GM12878 (cell line): ENCODE measurements around the gene ISL2. TPM values are rescaled to one million over a fixed set of nuclear protein-coding genes. Genes with fewer than 3 reads are reported as not detected.

Experiments used
- ATAC-seq: fragments of 200-7000 bp; cut with Tn5 transposase; 3 replicates; pipeline ENCODE4 v1.9.1; 2020; ENCODE audit warnings: mild to moderate bottlenecking, moderate library complexity
- BruUV-seq: library from RNA; stranded (reverse); fragments of 400-500 nt; replicated peaks from 2 replicates; lab custom pipeline; 2021; lab: Mats Ljungman, UMichigan
- CTCF ChIA-PET: fragments of 300-600 bp; sonication (Branson Sonifier 250); formaldehyde crosslinking; extraction: SDS; loops from one replicate; lab custom pipeline; 2021; ENCODE audit warnings: inconsistent platforms; lab: Yijun Ruan, JAX
- POLR2A ChIA-PET: fragments of 350-600 bp; formaldehyde crosslinking; extraction: SDS; loops from one replicate; lab custom pipeline; 2021; ENCODE audit warnings: inconsistent platforms; lab: Charles Lee
- RAD21 ChIA-PET: fragments of 300-600 bp; sonication (Branson Sonifier 250); formaldehyde crosslinking; loops from one replicate; lab custom pipeline; 2023; ENCODE audit warnings: antibody characterized with exemption; ENCODE audit not compliant: unreplicated experiment; lab: Charles Lee
- SMC1A ChIA-PET: fragments of 300-600 bp; sonication (Branson Sonifier 250); formaldehyde crosslinking; loops from one replicate; lab custom pipeline; 2023; ENCODE audit not compliant: unreplicated experiment, uncharacterized antibody; lab: Charles Lee
- DNase-seq: peaks from one replicate; pipeline ENCODE4 v3.0.0-alpha.2; 2011; ENCODE audit warnings: low read depth, low spot score
- FAIRE-seq: peaks from 3 replicates; lab custom pipeline; 2011; peaks lifted over from hg19 to GRCh38; lab: Jason Lieb, UNC
- H2AFZ ChIP-seq: 2 replicates; pipeline ENCODE4 v1.6.0; 2011; ENCODE audit warnings: low read depth, low read length, control low read depth; ENCODE audit not compliant: control insufficient read depth
- H3K27ac ChIP-seq: 2 replicates; pipeline ENCODE4 v1.5.1; 2011; ENCODE audit warnings: control low read depth; ENCODE audit not compliant: control insufficient read depth, insufficient read depth
- H3K27me3 ChIP-seq, 2 experiments: replicated peaks in 1 of 2; 2 replicates each; pipeline versions ENCODE4 v1.6.0 to v1.6.1; 2011; ENCODE audit warnings: low read length in 1 of 2; ENCODE audit not compliant: control insufficient read depth in 2 of 2, insufficient read depth in 2 of 2
- H3K36me3 ChIP-seq, 2 experiments: 2 replicates each; pipeline ENCODE4 v1.5.1; 2011; ENCODE audit warnings: low read length in 1 of 2; ENCODE audit not compliant: control insufficient read depth in 2 of 2, insufficient read depth in 2 of 2
- H3K4me1 ChIP-seq: 2 replicates; pipeline ENCODE4 v1.6.1; 2011; ENCODE audit warnings: mild to moderate bottlenecking, low read length, moderate library complexity, mixed read lengths; ENCODE audit not compliant: control insufficient read depth, insufficient read depth
- H3K4me2 ChIP-seq: 2 replicates; pipeline ENCODE4 v1.6.0; 2011; ENCODE audit warnings: control low read depth; ENCODE audit not compliant: control insufficient read depth, insufficient read depth
- H3K4me3 ChIP-seq: fragments of 200-600 bp; sonication (generic); 2 replicates; pipeline ENCODE4 v1.5.1; 2016
- H3K79me2 ChIP-seq: 2 replicates; pipeline ENCODE4 v1.6.0; 2011; ENCODE audit warnings: low read length; ENCODE audit not compliant: control insufficient read depth, insufficient read depth
- H3K9ac ChIP-seq: 2 replicates; pipeline ENCODE4 v1.8.0; 2011; ENCODE audit warnings: low read length, control low read depth, mixed read lengths; ENCODE audit not compliant: control insufficient read depth, insufficient read depth
- H3K9me3 ChIP-seq: replicated peaks from 3 replicates; pipeline ENCODE4 v1.5.1; 2011; ENCODE audit warnings: mild to moderate bottlenecking, low read length; ENCODE audit not compliant: control insufficient read depth, insufficient read depth
- H4K20me1 ChIP-seq: 2 replicates; pipeline ENCODE4 v1.6.0; 2011; ENCODE audit not compliant: control insufficient read depth, insufficient read depth
- BCL11A ChIP-seq: IDR thresholded peaks from 2 replicates; pipeline ENCODE4 v1.6.1; 2011; ENCODE audit warnings: low read depth, low read length
- CHD4 ChIP-seq: fragments of 200-600 bp; sonication (generic); IDR thresholded peaks from 2 replicates; pipeline ENCODE4 v1.6.1; 2016; ENCODE audit warnings: mild to moderate bottlenecking
- E4F1 ChIP-seq: fragments of 450-650 bp; IDR thresholded peaks from 2 replicates; pipeline ENCODE4 v1.6.1; 2018; ENCODE audit warnings: borderline replicate concordance, mild to moderate bottlenecking; ENCODE audit not compliant: partially characterized antibody
- FOXM1 ChIP-seq: IDR thresholded peaks from 2 replicates; pipeline ENCODE4 v1.6.1; 2012; ENCODE audit warnings: low read depth, mild to moderate bottlenecking, inconsistent platforms, low read length, moderate library complexity
- HDAC6 ChIP-seq: fragments of 200-600 bp; sonication (generic); IDR thresholded peaks from one replicate; pipeline ENCODE4 v1.8.0; 2017; ENCODE audit warnings: antibody characterized with exemption; ENCODE audit not compliant: unreplicated experiment
- MEF2A ChIP-seq: IDR thresholded peaks from 2 replicates; pipeline ENCODE4 v1.6.1; 2011; ENCODE audit warnings: low read depth, mild to moderate bottlenecking, low read length, moderate library complexity; ENCODE audit not compliant: insufficient read depth
- NFYB ChIP-seq: IDR thresholded peaks from 2 replicates; pipeline ENCODE4 v1.6.1; 2011; ENCODE audit warnings: low read depth, mild to moderate bottlenecking, low read length, improper control_type of control experiment, moderate library complexity; ENCODE audit not compliant: insufficient read depth
- SMC3 ChIP-seq: IDR thresholded peaks from 2 replicates; pipeline ENCODE4 v1.6.1; 2011; ENCODE audit warnings: low read length, improper control_type of control experiment, borderline replicate concordance
- ZBTB11 ChIP-seq: fragments of 450-650 bp; formaldehyde crosslinking; IDR thresholded peaks from 2 replicates; pipeline ENCODE4 v1.5.0; 2022; ENCODE audit warnings: mild to moderate bottlenecking, missing genetic modification characterization
- ZNF384 ChIP-seq: IDR thresholded peaks from 2 replicates; pipeline ENCODE4 v1.6.1; 2012; ENCODE audit warnings: low read depth, mild to moderate bottlenecking, low read length, improper control_type of control experiment, borderline replicate concordance
- WGBS: methylation state at CpG from one replicate; pipeline ENCODE4 v1.1.6; 2016; ENCODE audit warnings: low lambda C conversion rate; ENCODE audit not compliant: insufficient replicate concordance, insufficient coverage; ENCODE audit errors: missing lambda C conversion rate; 5-methylcytosine and 5-hydroxymethylcytosine counted together
- in situ Hi-C: fragments of 300-500 bp; cut with MboI; formaldehyde crosslinking; loops from 9 replicates; pipeline ENCODE4 v1.14.3; 2018; ENCODE audit warnings: mixed read lengths
- intact Hi-C: fragments of 100-400 bp; cut with micrococcal nuclease; formaldehyde crosslinking; loops from one replicate; pipeline ENCODE4 v1.14.2; 2022; ENCODE audit not compliant: unreplicated experiment
- polyA plus RNA-seq, 11 experiments: library from polyadenylated mRNA; depleted of rRNA in 4 of 11; unstranded in 6 of 11; stranded (reverse) in 5 of 11; fragments of >200 nt; fragmentation: Nextera tagmentation in 4 of 11; fragmentation: Illumina TruSeq in 1 of 11; extraction: Ambion mirVana in 4 of 11; extraction: Trizol in 1 of 11; gene quantifications; 1 replicate in 1 of 11; 2 replicates in 10 of 11; pipeline versions ENCODE4 v1.2.1 to v1.2.3, GENCODE V29; 2011 to 2016; ENCODE audit warnings: inconsistent platforms in 2 of 11, missing spikeins in 2 of 11, low read depth in 1 of 11
- total RNA-seq, 4 experiments: library from RNA; depleted of rRNA in 3 of 4; stranded (reverse); fragments of >200 nt in 3 of 4; fragmentation: Illumina TruSeq in 1 of 4; extraction: Trizol in 1 of 4; gene quantifications; 2 replicates each; pipeline versions ENCODE4 v1.2.1 to v1.2.3, GENCODE V29; 2013 to 2021
- TF ChIP-seq, protein P1 (sequence below): IDR thresholded peaks from 2 replicates; pipeline ENCODE4 v1.6.1; 2011; ENCODE audit warnings: borderline replicate concordance, low read depth, mild to moderate bottlenecking, moderate library complexity, mixed read lengths, low read length; ENCODE audit not compliant: insufficient read depth; ENCODE audit errors: extremely low read length
- TF ChIP-seq, protein P2 (sequence below): IDR thresholded peaks from 2 replicates; pipeline ENCODE4 v1.6.1; 2012; ENCODE audit warnings: mild to moderate bottlenecking, low read depth, low read length

The ISL2 gene
- total and polyA plus RNA-seq, 10 of the 15 experiments (the other 5 are each of a cell fraction or from before 2014, with no cell fraction given) = 0.05 to 0.26 (median 0.08) TPM; not detected in 7

GRCh38 chr15:76354823-76355440 lies 18.4 kb downstream of the ISL2 start (continued):
- TF ChIP-seq MEF2A = no peak
- TF ChIP-seq BCL11A = no peak
- no peak for TF ChIP-seq E4F1
- no peak for TF ChIP-seq HDAC6
- TF ChIP-seq, protein P1, sequence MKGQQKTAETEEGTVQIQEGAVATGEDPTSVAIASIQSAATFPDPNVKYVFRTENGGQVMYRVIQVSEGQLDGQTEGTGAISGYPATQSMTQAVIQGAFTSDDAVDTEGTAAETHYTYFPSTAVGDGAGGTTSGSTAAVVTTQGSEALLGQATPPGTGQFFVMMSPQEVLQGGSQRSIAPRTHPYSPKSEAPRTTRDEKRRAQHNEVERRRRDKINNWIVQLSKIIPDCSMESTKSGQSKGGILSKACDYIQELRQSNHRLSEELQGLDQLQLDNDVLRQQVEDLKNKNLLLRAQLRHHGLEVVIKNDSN = no peak
- TF ChIP-seq CHD4 = no peak

DNA sequence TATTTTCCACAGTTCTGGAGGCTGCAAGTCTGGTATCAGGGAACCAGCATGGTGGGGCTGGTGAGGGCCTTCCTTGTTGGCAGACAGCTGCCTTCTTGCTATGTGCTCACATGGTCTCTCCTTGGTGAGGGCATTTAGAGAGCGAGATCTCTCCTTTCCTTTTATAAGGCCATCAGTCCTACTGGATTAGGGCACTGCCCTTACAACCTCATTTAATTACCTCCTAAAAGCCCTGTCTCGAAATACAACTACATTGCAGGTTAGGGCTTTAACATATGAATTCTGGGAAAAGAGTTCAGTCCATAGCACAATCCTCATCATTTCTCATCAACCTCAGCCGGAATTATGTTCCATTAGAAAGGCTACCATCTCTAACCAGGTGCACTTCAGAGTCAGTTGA lies 21.9 kb downstream of the ISL2 start:
- SMC1A ChIA-PET = no interaction called here
- Histone ChIP-seq H3K4me3 (no peak overlapping the region), H3K4me2 (no peak overlapping the region), H3K9me3 (no peaks in the 10 kb centered on the region), H2AFZ (no peak overlapping the region), H3K4me1 (no peaks in the 10 kb centered on the region), H4K20me1 (no peaks in the 10 kb centered on the region), H3K27me3 (no peaks in the 10 kb centered on the region), H3K36me3 (no peaks in the 10 kb centered on the region), H3K9ac (no peak overlapping the region), H3K27ac (no peak overlapping the region), H3K79me2 (no peaks in the 10 kb centered on the region)
- in situ Hi-C loops = no loop called here
- RAD21 ChIA-PET = no interaction called here
- DNase-seq = no peak
- BruUV-seq = no TSS peak
- FAIRE-seq = no peak
- POLR2A ChIA-PET = no interaction called here
- intact Hi-C loops = no loop called here
- WGBS = 70% methylated on average over 3 of the region's 3 CpGs
- no peak for ATAC-seq
- CTCF ChIA-PET = no interaction called here
- no peak for TF ChIP-seq FOXM1
- TF ChIP-seq NFYB = no peak
- no peak for TF ChIP-seq ZBTB11 (CRISPR knock-in tag)
- no peak for TF ChIP-seq SMC3
- TF ChIP-seq, protein P2, sequence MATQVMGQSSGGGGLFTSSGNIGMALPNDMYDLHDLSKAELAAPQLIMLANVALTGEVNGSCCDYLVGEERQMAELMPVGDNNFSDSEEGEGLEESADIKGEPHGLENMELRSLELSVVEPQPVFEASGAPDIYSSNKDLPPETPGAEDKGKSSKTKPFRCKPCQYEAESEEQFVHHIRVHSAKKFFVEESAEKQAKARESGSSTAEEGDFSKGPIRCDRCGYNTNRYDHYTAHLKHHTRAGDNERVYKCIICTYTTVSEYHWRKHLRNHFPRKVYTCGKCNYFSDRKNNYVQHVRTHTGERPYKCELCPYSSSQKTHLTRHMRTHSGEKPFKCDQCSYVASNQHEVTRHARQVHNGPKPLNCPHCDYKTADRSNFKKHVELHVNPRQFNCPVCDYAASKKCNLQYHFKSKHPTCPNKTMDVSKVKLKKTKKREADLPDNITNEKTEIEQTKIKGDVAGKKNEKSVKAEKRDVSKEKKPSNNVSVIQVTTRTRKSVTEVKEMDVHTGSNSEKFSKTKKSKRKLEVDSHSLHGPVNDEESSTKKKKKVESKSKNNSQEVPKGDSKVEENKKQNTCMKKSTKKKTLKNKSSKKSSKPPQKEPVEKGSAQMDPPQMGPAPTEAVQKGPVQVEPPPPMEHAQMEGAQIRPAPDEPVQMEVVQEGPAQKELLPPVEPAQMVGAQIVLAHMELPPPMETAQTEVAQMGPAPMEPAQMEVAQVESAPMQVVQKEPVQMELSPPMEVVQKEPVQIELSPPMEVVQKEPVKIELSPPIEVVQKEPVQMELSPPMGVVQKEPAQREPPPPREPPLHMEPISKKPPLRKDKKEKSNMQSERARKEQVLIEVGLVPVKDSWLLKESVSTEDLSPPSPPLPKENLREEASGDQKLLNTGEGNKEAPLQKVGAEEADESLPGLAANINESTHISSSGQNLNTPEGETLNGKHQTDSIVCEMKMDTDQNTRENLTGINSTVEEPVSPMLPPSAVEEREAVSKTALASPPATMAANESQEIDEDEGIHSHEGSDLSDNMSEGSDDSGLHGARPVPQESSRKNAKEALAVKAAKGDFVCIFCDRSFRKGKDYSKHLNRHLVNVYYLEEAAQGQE = no peak
- TF ChIP-seq ZNF384 = no peak
